NCI-H128 (cell line): ENCODE measurements around the gene RPRML.
"Not testable (repeated sequence)": the region's sequence is repeated elsewhere in the genome, so short reads cannot be mapped to it uniquely, and the experiment has no call there.

ENCODE experiments used
- DNase-seq: peaks from one replicate; lab custom pipeline; 2025; ENCODE audit not compliant: unreplicated experiment; lab: John Stamatoyannopoulos, UW

The RPRML gene

DNA sequence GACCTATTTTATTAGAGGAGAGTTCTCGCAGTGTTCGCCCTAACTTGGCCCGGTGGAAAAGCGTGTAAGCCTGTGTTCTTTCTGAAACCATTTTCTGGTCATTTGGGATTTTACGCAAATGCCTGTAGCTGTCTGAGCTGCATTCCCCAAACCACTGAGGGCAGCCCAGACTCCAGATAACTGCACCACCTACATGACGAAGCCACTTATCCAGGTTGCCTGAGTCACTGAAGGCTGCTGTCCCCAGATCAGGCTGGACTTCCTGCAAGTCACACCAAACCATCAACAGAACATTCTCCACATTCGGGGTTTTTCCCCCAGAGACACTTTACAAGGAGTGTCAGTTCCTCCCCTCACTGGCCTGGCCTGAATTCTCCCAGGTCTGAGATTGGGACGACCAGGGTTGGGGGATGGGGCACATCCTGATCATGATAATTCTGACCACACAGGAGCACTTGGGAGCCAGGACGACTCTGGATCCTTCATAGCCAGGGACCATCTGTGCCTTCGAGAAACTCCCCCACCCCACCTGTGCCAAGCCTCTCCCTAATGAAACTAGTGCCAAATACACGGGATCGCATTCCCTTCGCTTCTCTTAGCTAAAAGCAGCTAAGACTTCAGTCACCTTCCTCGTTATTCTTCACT is 2.3 kb downstream of the RPRML start:
- DNase-seq = no peak

DNA sequence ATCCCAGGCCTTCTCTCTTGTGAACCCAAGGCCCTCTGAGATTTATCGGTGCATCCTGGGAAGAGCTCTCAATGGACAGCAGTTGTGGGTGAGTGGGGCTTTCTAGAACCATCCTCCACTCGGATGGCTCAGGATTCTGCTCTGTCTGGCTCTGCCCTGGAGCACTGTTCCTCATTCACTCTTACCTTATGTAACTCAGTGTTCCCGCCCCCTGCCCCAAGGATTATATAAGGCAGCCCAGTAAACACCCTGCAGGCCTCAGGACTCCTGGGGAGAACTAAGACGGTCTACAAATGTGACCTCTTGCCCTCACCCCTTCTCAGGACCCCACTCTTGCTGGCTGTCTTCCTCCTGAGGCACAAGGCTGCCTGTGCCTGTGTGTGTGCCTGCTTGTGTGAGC is 3.8 kb downstream of the RPRML start:
- no peak for DNase-seq

DNA sequence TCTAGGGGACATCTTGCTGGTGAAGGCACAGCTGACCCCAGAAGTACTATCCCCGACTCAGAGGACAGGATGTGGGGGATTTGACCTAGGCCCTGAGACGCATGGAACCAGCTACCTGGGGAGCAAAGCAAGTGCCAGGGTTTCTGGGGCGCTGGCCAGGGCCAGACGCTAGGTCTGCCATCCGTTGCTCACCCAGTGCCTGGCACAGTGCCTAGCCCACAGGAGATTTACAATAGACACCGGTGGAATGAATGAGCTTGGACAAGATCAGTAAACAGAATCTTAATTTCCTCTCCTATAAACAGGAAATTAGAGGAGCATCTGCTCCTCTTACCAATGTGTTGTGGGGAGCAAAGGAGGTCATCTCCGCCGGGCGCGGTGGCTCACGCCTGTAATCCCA is 5.0 kb downstream of the RPRML start:
- DNase-seq = no peak

DNA sequence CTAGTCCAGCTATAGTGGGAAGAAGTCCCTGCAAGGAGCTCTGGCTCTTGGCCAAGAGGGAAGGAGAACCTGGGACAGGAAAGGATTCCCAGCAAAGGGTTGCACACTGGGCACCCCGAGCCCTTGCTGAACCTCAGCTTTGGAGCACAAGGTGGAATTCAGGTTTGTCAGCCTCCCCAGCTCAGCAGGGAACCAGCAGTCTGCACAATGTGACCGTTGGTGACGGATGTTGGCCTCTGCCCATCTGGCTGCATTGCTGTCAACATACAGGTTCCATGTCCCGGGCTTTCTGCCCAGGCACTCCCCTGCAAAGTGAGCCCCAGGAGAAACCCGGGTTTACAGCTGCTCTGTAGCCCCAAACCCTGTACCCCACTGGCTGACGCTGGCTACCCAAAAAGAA is 6.7 kb downstream of the RPRML start:
- no peak for DNase-seq

DNA sequence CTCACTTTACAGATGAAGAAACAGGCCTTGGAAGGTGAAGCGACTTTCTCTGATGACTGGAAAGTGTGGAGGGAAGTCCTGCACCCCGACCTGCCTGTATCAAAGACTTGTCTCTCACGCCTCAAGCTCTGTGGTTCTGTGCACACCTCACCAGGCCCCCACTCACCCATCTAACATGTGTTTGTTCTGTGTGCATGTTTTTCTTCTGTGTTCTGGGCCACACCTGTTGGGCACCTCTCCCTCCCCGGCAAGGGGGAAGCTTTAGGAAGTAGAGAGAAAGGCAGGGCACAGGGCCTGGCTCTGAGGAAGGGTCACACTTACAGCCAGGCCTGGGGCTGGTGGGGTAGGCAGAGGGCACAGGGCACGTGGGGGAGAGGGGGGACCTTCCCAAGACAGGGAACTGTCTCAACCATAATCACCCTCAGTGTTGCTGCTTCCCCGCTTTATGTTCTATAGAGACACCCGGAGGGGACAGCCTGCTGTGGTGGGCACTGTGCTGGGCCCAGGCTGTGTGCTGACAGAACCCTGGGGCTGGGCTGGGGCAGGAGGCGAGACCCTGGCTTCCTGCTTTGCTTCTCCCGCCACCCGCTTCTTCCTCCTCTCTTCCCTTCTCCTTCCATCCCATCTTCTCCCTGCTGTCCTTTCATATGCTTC is 7.3 kb downstream of the RPRML start:
- DNase-seq = no peak

DNA sequence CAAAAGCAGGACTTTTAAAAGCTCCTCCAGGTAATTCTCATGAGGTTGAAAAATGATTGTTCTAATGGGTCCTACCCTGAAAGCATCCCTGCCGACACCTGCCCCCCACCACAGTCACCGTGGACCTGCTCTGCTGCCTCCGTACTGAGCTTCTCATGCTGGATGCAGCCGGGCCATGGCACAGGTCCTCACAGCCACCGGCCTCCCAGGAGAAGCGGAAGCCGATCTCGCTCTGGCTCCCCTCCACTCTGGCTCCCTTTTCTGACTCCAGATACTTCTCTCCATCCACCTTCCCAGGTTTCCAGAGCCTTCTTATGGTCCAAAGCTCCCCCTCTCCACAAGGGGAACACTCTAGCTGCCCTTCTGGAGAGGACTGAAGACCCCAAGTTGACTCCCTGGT is 10.2 kb downstream of the RPRML start:
- DNase-seq = no peak

DNA sequence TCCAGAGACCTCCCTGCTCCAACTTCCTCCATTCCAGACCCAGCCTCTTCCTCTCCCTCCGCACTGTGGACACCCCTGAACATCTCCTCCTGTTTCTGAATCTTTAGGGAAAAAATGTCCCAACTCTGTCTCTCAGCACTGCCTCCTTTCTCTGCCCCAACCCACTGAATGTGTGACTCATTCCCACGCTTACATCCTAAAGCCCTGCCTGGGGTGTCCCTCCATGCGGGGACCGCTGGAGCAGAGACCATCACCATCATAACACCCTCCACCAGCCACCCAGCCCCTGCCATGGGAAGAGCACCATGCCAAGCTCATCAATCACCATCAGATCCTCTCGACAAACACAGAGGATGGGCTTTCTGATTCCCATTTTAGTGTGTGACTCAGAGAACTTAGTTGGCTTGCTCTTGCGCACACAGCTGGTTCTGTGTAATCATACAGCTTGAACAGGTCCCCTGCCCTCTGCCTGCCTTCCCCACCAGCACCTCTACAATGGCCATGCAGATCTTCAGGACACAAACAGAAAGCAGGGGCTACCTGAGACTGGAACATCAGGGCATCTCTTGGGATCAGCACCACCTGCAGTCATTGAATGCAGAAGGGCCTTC is 10.7 kb downstream of the RPRML start:
- no peak for DNase-seq

DNA sequence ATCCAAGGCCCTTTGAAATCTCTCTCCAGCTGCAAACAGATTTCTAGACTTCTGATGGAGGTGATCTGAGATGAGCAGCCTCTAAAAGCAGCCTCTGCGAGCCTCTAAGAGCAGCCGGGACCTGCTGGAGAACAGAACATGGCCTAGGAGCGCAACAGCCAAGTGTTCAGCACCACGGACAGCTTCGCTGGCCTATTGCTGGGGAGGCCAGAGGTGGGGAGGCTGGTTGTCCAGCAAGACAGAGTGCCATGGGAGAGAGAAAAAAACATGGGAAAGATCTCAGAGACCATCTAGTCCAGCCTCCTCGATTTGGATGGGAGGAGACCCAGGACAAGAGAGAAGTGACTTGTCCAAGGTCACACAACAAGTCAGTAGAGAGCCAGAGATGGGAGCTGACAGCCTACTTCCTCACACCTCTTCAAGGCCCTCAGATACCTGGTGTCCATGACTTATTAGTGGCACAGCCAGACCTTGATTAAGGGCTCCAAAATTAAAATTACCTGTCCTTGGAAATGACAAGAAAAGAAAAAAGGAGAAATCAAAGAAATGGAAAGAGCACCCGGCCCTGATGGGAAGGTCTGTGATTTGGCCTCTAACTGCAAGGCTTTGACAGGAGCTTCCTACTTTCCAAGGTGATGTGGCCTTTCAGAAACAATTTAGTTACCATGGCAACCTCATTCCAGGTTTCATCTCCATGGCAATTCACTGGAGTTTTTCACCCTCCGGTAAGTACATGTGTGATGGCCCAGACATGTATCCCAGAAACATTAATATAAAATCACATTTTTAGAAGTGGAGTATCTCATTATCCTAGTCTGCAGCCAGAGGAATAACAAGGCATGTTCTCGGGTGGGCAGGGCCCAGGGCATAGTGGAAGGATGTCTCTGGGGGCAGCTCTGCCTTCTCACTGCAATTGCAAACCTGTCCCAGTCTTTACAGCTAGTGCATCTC is 14.5 kb downstream of the RPRML start:
- DNase-seq = no peak

DNA sequence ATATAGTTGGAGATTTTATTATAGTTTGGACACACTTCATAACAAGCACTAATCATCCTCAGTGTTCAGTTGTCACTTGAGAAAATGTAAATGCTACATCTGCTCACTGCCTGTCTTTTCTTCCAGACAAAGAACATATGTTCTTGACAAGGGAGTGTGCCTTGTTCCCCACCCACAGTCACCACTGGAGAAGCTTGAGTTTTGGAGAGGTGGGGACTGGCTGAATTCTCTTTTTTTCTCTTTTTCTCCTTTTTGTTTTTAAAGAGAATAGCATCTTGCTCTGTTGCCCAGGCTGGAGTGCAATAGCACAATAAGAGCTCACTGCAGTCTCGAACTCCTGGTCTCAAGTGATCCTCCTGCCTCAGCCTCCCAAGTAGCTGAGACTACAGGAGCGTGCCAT is 15.5 kb downstream of the RPRML start:
- DNase-seq = no peak

DNA sequence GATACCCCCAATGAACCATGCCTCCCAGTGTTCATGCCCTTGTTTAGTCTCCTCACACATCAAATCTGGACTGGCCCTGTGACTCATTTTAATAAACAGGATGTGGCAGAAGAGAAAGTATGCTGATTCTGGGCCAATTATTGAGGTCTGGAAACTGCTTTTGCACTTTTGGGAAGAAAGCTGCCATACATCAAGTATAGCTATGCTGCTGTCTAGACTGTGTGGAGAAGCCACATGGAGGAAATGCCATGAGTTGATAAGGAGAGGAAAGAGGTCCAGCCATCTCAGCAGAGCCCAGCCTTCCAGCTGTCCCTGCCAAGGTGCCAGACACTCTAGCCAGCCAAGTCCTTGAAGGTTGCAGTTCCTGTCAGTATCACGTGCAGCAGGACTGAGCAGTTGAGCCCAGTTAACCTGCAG is 16.7 kb downstream of the RPRML start:
- DNase-seq = no peak

DNA sequence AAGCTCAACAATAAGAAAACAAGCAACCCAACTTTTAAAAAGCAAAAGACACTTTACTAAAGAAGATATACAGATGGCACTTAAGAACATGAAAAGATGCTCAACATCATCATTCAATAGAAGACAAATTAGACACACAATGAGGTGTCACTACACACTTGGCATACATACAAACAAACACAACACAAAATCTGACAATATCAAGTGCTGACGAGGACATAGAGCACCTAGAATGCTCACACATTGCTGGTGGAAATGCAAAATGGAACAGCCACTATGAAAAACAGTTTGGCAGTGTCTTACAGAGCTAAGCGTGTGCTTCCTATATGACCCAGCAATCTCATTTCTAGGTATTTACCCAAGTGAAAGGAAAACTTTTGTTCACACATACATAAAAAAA is 18.9 kb downstream of the RPRML start:
- no peak for DNase-seq

DNA sequence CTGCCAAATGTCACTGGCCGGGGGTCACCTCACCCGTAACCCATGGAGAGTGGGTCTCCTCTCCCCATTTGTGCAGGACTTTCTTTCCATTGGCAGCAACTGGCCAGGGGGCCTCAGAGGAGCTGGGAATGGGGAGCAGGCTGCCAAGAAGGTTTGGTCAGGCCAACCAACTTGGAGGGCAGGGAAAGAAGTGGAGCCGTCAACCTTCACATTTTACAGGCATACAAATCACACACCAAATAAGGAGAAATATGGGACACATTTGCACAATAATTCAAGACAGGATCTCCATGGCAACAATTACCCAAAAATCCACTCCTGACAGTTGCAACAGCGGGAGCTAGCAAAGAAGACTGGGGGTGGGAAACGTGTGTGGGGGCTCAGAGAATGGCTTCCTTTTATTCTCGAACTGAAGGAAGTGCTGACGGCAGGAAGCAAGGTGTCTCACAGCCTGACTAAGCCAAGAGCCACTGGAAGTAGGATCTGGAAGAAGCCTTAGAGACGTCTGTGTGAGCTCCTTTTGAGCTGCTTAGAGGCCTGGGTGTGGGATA is 20.9 kb downstream of the RPRML start:
- no peak for DNase-seq

DNA sequence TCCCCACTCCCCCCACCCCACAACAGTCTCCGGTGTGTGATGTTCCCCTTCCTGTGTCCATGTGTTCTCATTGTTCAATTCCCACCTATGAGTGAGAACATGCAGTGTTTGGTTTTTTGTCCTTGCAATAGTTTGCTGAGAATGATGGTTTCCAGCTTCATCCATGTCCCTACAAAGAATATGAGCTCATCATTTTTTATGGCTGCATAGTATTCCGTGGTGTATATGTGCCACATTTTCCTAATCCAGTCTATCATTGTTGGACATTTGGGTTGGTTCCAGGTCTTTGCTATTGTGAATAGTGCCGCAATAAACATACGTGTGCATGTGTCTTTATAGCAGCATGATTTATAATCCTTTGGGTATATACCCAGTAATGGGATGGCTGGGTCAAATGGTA is 25.9 kb downstream of the RPRML start:
- DNase-seq = not testable (repeated sequence)

DNA sequence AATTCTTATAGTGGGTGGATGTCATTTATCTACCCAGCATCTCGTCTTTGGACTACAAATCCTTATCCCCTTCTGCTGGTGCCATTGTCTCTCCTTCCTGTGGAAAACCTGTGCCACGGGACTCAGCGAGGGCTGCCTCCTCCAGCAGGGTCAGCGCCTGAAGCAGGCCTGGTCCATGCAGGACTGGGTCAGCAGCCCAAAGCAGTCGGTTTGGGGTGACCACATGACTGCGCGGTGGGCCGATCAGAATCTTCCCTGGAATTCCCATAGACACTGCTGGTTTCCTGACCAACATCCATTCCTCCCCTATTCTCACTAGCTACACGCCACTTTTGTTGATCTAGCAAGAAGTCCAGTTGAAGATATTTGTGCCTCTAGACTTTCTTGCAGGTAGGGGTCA is 26.9 kb downstream of the RPRML start:
- DNase-seq = no peak

DNA sequence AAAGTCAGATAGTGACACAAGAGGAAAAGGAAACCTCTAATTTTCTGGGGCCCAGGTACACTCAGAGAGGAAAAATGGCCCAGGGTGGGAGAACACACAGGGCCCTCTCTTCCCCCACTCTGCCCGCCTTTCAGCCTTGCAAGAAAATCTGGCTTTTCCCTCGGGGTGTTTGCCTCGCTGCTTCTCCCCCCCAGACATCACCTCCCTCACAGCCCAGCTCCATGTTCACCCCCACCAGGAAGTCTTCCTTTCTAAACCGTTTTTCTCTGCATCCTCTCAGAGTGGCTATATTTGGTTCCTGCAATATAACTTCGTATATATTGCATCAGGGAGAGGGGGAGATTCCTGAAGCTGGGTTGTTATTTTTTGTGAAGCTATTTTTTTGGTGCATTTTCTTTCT is 27.3 kb downstream of the RPRML start:
- DNase-seq = no peak

DNA sequence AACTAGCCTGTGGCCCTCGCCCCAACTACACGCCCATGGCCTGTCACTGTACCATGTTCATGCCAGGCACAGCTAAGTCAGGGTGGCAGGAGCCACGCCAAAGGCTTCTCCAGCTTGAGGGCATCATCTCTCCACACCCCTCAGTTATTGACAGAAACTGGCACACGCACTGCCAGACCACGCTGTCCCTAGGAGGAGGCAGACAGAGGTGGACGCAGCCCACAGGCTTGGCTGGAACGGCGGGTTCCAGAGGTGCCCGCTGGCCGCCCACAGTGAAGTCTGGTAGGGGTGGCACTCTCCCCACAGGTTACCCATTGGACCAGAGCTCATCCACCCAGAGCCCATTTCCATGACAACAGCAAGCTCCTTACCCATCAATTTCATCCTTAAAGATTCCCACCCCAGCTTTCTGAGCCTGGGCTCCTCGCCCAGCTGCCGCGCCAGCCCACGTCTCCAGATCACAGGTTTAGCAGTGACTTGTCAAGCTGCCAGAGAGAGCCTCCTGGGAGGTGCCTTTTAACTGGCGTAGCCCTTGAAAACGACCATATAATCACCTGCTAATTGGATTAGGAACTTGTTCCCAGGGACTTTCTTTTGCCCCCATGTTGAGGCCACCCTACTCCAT is 27.9 kb downstream of the RPRML start:
- DNase-seq = no peak

DNA sequence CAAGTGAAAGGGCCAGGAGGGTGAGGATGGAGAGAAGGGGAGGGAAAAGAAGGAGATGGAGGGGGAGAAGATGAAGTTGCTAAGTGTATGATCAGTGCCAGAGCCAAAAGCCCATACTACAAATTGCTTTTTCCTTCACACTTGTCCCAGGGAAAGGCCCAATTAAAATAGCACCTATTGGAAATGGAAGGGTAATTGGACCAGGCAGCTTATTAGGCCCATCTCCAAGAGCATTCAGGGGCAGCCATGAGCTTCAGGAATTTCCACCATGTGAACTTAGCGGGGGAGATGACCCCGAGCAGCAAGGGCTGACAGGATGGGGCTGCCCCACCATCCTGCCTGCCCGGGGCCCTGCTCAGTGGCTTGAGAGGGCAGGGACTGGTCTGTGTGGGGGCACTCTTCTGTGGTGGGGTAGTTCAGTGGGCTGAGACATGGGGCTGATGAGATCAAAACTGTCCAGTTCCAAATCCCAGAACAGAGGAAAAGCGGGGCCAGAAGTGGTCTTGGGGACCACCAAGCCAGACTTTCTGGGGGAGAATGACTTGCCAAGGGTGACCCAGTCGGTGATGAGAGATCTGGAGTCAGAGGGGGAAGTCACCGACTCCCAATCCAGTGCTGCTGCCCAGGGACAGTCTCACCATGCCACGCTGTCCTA is 28.6 kb downstream of the RPRML start:
- no peak for DNase-seq

DNA sequence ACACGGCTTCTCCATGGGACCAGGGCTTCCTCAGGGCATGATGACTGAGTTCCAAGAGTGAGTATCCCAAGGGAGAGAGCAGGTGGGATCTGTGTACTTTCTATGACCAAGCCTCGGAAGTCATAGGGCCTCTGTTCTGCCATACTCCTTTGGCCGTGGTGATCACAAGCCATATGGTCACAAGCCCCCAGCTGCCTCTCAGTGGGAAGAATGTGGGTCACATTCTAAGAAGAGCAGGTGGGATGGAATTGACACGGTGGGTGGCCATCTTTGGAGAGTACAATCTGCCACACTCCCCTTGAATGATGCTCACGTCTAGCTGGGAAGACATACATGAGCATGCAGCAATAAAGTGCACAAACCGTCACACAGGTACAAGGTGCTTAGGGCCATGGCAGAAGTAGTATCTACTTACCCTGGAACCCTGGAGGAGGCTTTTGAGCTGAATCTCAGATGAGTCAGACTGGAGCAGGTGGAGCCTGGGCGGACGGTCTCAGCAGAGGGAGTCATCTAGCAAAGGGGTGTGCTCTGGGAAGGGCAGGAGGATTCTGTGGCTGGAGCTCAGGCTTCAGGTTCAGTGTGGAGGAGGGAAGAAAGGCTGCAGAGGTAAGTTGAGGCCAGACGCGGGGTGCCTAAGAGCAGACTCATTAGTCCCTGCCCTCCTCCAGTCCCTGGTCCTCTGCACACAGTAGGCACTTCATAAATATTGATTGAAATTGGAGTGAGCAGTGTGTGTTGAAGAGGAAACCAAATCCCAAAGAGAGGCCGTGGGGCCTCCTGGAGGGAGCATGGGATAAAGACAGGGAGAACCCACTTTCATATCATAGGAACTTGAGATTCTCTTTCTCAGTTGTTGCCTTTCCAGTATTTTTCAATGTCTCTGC is 29.5 kb downstream of the RPRML start:
- no peak for DNase-seq

DNA sequence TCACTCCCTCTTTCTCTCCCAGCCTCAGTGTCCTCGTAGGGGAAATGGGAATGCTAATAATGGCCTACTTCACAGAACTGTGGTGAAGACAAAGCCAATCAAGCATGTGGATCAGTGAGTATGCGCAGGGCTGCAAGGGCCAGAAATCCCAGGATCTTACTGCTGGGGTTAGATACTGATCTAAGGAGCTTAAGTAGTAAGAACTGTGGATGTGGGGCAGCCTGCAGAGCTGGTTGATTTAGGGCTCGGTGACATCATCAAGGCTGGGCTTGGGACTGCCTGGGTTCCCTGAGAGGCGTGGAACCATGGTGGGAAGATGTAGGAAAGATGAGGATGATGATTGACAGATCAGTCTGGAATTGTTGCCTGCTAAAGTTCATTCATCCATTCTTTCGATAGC is 30.5 kb downstream of the RPRML start:
- DNase-seq = no peak
